Measurements from ENCODE around the gene TXNDC12.
A peak's percentile ranks its signal among the peaks of the same experiment; 100 is the strongest.

Gene TXNDC12

DNA sequence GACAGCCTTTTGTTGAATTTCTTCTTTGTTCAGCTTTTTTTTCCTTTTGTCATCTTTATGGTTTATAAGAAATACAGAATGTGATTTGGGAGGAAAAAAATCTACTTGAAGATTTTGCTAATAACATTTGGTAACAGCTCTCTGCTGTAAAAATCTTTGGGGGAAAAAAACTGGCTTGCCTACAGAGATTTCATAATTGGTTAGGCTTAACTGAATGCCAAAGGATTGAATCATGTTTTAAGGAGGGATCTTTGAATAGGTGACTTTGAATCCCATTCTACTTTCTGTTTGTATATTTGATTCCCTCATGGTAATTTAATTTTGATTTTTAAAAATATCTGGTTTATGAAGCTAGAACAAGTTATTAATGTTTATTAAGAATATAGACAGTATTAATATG lies 4.3 kb upstream of the TXNDC12 start:
- TF ChIP-seq POLR2A (IDR thresholded peaks at IDR 0.05; ENCODE audit: extremely low read depth, insufficient read length) = no peak
- no peak for TF ChIP-seq MYC (IDR thresholded peaks at IDR 0.05; ENCODE audit: low read depth, low read length)
- TF ChIP-seq, protein P1, sequence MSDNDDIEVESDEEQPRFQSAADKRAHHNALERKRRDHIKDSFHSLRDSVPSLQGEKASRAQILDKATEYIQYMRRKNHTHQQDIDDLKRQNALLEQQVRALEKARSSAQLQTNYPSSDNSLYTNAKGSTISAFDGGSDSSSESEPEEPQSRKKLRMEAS (IDR thresholded peaks at IDR 0.05; ENCODE audit: low read depth, low read length) = no peak
- TF ChIP-seq, protein P2, sequence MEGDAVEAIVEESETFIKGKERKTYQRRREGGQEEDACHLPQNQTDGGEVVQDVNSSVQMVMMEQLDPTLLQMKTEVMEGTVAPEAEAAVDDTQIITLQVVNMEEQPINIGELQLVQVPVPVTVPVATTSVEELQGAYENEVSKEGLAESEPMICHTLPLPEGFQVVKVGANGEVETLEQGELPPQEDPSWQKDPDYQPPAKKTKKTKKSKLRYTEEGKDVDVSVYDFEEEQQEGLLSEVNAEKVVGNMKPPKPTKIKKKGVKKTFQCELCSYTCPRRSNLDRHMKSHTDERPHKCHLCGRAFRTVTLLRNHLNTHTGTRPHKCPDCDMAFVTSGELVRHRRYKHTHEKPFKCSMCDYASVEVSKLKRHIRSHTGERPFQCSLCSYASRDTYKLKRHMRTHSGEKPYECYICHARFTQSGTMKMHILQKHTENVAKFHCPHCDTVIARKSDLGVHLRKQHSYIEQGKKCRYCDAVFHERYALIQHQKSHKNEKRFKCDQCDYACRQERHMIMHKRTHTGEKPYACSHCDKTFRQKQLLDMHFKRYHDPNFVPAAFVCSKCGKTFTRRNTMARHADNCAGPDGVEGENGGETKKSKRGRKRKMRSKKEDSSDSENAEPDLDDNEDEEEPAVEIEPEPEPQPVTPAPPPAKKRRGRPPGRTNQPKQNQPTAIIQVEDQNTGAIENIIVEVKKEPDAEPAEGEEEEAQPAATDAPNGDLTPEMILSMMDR (IDR thresholded peaks at IDR 0.05; ENCODE audit: low read depth, low read length) = no peak
- DNase-seq (ENCODE audit: low read depth) = no peak
- peak overlapping the region; percentile 40 for H3K4me3 ChIP-seq (ENCODE audit: low read depth, low read length)

- TF ChIP-seq MYC (IDR thresholded peaks at IDR 0.05; ENCODE audit: low read depth, low read length) (no peak), POLR2A (IDR thresholded peaks at IDR 0.05; ENCODE audit: extremely low read depth, insufficient read length) (no peak)
- TF ChIP-seq, protein P2 (IDR thresholded peaks at IDR 0.05; ENCODE audit: low read depth, low read length) = no peak
- TF ChIP-seq, protein P1 (IDR thresholded peaks at IDR 0.05; ENCODE audit: low read depth, low read length) = no peak
- peak; percentile 33 for DNase-seq (ENCODE audit: low read depth)
- peak overlapping the region; percentile 68 for H3K4me3 ChIP-seq (ENCODE audit: low read depth, low read length)
Measured at GRCh38 chr1:52057876-52058415, 3.0 kb upstream of the TXNDC12 start.

GRCh38 chr1:52057255-52057654 lies 2.3 kb upstream of the TXNDC12 start:
- no peak for TF ChIP-seq MYC (IDR thresholded peaks at IDR 0.05; ENCODE audit: low read depth, low read length)
- peak overlapping the region; percentile 68 for H3K4me3 ChIP-seq (ENCODE audit: low read depth, low read length)
- DNase-seq (ENCODE audit: low read depth) = peak; percentile 75

GRCh38 chr1:52056937-52057231 lies 1.9 kb upstream of the TXNDC12 start:
- DNase-seq (ENCODE audit: low read depth) = no peak
- TF ChIP-seq, protein P2 (IDR thresholded peaks at IDR 0.05; ENCODE audit: low read depth, low read length) = no peak
- peak; percentile 44; the same call in 1 of the 2 replicates for TF ChIP-seq MYC (IDR thresholded peaks at IDR 0.05; ENCODE audit: low read depth, low read length)
- H3K4me3 ChIP-seq (ENCODE audit: low read depth, low read length) = peak overlapping the region; percentile 68

DNA sequence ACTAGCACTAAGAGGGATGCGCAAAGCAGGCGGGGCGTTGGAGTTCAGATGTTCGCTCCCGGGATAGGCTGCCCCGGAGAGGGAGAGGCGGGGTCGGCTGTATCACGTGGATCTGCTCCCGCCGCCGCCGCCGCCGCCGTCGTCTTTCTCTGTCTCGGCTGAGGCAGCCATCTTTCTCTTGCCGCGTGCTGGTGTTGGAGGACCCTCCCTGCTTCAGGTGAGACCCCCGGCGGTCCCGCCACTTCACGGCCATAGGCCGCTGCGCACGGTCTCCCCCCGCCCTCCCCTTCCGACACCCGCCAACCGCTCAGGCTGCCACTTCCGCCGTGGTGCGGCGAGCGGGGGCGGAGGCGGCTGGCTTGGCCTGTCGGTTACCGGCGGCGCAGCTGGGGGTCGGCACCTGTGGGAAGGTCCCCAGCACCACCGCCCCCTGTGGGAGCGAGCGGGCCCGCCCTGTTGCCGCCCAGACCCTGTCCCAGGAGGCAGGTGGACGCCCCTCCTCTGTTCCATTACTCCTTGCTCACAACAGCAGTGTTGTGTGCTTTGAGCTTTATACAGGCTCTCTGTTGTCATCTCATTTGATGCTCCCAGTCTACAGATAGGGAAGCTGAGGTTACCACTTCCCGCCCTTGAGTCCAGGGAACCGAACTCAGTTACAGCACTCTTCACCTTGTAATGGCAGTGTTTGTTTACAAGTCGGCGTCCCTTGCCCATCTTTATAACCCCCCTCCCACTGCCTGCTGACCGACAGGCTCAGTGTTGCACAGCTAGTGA lies 1.4 kb upstream of the TXNDC12 start, which contains the start of gene BTF3L4:
TSS of gene BTF3L4 (plus strand) at position 133 of the 774 bp plus-strand sequence. CDS start 3,553 bp downstream, outside the sequence.
- DNase-seq (ENCODE audit: low read depth) = peak; percentile 97
- TF ChIP-seq, protein P1 (IDR thresholded peaks at IDR 0.05; ENCODE audit: low read depth, low read length) = peak; percentile 47
- TF ChIP-seq MYC (IDR thresholded peaks at IDR 0.05; ENCODE audit: low read depth, low read length) (peak; percentile 84), POLR2A (IDR thresholded peaks at IDR 0.05; ENCODE audit: extremely low read depth, insufficient read length) (peak; percentile 40)
- TF ChIP-seq, protein P2 (IDR thresholded peaks at IDR 0.05; ENCODE audit: low read depth, low read length) = no peak
- H3K4me3 ChIP-seq (ENCODE audit: low read depth, low read length) = peak within 1 kb of the TSS; percentile 87

DNA sequence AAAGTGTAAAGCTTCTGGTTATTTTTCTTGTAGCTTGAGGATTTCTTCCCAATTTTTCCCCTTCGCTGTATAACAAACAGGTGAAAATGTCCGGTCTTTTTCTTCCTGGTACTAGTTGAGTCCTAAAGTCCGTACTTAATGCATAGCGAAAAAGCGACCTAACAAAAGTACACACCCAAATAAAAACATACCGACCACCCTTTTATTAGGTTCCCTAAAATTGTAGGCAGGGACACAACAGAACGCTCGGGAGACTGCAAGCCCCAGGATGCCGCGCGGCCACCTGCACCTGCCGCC lies 823 bp upstream of the TXNDC12 start:
- no peak for DNase-seq (ENCODE audit: low read depth)
- no peak for TF ChIP-seq POLR2A (IDR thresholded peaks at IDR 0.05; ENCODE audit: extremely low read depth, insufficient read length)
- TF ChIP-seq, protein P1 (IDR thresholded peaks at IDR 0.05; ENCODE audit: low read depth, low read length) = no peak
- TF ChIP-seq MYC (IDR thresholded peaks at IDR 0.05; ENCODE audit: low read depth, low read length) = no peak
- TF ChIP-seq, protein P2 (IDR thresholded peaks at IDR 0.05; ENCODE audit: low read depth, low read length) = no peak
- peak overlapping the region; percentile 87 for H3K4me3 ChIP-seq (ENCODE audit: low read depth, low read length)
